Activated naive CD4-positive, alpha-beta T cell (primary cell): ENCODE measurements around the gene MIR17HG.
"Not testable (repeated sequence)": the region's sequence is repeated elsewhere in the genome, so short reads cannot be mapped to it uniquely, and the experiment has no call there.

Source experiments
- DNase-seq, 4 experiments: peaks; one replicate each; lab custom pipeline; 2025; lab: John Stamatoyannopoulos, UW

The MIR17HG gene

DNA sequence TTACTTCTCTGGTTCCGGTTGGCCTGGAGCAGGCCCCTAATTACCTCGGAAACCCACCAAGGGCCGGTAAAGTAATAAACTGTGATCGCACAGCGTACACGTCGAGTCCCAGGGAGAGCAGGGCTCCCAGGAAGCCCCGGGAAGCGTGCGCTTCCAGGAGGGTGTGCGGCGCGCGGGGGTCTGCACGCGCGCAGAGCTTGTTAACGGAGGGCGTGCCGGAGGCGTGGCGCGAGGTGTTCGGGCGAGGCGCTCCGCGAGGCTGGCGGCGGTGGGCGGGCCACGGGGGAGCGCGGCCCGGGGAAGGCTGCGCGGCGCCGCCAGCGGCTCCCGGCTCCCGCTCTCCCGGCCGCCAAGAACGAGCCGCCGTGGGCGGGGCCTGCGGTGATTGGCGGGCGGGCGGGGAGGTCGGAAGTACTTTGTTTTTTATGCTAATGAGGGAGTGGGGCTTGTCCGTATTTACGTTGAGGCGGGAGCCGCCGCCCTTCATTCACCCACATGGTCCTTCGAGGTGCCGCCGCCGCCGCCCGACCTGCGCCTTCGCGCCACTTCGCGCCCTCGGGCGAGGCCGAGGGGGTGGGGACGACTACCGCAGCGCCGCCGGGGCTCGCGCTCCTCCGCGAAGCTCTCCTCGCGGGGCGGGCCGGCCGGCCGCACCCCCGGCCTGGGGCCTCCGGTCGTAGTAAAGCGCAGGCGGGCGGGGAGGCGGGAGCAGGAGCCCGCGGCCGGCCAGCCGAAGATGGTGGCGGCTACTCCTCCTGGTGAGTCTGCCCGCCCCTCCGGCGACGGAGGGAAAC lies at the start of gene MIR17HG:
Gene MIR17HG, plus strand, starts transcription at position 486 of the 794 bp plus-strand sequence.
- DNase-seq = peak; percentile 69 to 78 (median 74)

DNA sequence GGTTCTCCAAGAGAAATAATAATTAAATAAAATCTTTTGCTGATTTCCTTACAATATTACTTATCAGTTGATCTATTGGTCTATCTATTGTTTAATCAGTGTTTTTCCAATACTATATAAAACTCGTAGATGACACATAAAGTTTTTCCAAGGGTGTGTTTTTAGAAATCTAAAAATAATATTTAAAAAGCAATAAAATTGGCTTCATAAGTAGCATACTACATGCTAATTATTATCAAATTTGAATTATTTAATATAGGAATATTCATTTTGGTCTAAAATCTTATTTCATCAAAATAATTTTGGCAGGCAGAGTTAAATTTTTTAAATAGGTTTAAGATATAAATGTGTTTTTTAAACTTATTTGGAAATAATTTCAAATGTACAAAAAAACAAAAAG lies 49.4 kb upstream of the MIR17HG start:
- DNase-seq = no peak

GRCh38 chr13:91302111-91302510 lies 45.4 kb upstream of the MIR17HG start:
- no peak for DNase-seq

GRCh38 chr13:91303031-91303430 lies 44.5 kb upstream of the MIR17HG start:
- no peak for DNase-seq

DNA sequence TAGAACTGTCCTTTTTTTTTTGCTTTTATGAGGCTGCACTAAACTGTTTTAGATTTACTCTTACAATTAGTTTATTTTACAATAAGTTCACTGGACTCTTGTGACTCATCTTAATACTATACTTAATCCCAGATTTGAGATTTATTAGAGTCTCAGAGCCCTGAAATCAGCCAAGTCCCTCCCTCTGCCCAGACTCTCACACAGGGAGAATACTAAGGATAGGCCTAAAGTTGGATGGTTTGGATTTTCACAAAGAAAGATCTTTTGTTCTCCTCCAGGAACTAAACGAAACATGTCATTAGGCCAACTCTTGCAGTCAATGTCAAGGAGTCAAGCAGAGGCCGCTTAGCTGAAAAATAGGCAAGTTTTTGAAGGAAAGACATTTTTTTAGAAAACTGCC lies 42.7 kb upstream of the MIR17HG start:
- DNase-seq = no peak

DNA sequence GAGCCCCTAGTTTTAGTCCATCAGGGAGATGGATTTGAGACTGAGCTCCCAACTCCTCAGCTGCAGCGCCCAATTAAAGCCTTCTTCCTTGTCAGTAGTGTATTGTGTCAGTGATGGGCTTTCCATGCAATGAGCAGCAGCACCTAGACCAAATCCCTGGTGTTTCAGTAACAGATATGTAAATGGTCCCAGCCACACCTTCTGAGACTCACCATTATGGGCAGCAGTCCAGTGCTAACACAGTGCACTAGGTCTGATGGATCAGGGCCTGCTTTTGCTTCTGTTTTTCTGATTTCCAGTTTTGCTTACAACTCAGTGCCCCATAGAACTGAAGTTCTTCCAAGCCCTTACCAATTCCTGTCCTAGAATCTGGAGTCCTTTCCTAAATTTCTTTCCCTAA lies 41.8 kb upstream of the MIR17HG start:
- DNase-seq = no peak

DNA sequence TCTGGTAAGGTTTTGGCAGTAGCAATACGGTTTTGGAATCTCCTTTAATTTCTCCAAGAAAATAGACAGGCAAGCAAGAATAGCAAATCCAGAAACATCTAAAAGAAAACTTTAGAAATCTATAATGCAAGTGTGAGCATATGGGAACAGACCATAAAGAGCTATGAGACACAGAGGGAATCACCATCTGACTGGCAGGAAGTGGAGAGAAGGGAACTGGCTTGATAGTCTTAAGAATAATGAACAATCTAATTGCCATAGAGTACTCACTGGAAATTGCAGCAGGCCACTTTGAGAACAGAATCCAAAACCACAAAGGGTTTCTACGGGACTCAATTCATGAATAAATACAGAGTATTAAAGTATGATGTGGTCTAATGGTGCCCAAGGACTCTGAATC lies 39.6 kb upstream of the MIR17HG start:
- DNase-seq = no peak

GRCh38 chr13:91308299-91308698 lies 39.2 kb upstream of the MIR17HG start:
- no peak for DNase-seq

DNA sequence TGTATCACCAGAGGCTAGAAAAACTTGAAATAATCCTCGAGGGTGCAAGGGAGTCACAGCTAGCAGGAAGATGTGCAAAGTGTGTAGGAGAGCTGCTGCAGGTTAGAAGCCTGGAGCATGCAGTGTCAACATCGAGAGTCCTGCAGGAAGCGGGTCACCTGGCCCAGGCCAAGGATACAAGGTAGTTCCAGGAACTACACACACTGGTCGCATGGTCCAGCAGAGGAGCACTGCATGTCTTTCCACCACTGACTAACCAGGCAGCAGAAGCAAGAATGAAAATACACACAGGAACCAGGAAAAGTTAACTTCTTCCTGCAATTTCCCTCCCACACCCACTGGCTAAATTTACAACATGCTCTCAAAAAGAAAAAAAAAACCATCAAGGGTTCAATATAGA lies 36.0 kb upstream of the MIR17HG start:
- DNase-seq = no peak

DNA sequence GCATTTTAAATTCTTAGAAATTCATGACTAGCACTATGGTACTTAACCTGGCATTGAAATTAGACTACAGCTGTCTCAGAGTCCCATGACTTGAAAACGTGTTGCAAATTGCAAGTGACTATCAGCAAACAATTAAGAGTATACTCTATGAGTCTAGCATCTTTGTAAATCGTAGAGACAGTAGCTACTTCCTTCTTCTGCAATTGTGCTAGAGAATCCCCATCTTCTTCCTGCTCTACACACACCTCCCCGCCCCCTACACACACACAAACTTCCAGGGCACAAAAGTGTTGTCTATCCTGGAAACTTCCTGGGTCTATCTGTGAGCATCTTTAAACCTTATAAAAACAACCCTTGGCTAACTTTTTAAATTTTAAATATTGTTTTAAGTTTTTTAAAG lies 35.2 kb upstream of the MIR17HG start:
- no peak for DNase-seq

DNA sequence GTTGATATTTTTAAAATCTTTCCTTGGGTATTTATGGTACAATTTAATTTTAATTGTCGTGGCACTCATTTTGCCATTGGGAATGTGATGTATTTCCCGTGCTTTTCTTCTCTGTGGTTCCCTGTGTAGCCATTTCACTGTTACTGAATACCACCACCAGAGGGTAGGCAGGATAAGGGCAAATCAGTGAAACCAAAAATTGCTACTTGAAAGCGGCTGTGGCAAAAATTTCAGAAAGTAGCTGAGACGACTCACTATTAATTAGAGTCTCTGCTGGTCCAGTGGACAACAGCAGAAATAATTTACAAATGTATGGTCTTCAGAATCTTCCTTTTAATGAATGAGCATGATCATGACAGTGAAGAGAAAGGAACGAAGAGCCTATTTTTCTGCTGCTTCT lies 34.4 kb upstream of the MIR17HG start:
- no peak for DNase-seq

DNA sequence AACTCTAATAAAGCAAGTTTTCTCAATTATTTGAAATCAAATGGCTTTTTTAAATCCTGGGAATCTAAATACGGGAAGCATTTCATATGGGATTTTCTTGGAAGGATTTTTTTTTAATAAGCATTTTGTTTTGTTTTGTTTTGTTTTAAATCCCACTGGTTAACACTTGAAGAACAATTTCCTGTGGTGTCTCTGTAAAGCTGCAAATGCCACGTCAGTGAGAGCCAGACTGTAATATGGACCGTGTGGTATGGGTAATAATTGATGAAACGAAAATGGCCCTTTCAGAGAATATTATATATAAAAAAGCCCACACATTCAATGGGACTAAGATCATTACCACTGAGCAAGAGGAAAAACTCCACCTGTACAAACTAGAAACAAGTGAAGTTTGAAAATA lies 33.9 kb upstream of the MIR17HG start:
- DNase-seq = no peak

DNA sequence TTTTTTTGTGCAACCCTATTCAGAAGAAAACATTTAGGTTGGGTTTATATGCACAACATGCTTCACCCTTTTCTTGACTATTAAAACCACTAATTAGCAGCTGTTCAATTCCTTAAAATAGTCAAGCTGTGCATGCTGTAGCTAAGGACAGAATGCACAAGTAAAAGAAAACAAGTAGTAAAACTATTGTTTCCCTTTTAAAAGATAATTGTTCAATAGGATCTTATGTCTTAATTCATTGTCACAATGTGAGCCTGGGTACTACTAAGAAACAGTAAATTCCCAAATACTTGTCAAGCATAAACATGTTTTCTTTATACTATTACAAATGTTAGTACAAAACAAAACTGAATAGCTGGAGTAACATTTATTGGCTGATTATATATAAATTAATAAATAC lies 32.6 kb upstream of the MIR17HG start:
- DNase-seq = no peak

GRCh38 chr13:91318886-91319285 lies 28.6 kb upstream of the MIR17HG start:
- no peak for DNase-seq

DNA sequence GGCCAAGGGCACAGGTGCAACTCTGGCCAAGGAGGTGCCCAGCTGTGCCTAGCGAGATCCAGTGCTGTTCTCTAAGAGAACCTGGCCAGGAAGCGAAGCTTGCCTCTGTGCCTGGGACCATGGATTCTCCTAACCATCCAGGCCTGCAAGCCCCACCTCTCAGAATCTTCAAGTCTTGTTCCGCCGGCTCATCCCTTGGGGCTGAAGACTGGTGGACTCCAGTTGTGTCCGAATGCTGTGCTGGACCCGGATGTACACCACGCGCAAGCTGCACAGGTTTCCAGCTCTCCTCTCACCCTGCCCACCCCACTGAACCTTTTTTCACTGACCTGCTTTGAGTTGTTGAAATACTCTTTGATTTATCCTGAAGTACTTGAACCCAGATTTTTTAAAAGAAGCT lies 27.5 kb upstream of the MIR17HG start:
- no peak for DNase-seq

DNA sequence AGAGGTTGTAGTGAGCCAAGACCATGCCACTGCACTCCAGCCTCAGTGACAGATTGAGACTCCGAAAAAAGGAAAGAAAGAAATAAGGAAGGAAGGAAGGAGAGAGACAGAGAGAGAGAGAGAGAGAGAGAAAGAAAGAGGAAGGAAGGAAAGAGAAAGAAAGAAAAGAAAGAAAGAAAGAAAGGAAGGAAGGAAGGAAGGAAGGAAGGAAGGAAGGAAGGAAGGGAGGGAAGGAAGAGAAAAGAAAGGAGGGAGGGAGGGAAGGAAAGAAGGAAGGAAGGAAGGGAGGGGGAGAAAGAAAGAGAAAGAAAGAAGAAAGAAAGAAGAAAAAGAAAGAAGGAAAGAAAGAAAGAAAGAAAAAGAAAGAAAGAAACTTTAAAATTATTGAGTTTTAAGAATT lies 26.5 kb upstream of the MIR17HG start:
- not testable (repeated sequence) for DNase-seq

DNA sequence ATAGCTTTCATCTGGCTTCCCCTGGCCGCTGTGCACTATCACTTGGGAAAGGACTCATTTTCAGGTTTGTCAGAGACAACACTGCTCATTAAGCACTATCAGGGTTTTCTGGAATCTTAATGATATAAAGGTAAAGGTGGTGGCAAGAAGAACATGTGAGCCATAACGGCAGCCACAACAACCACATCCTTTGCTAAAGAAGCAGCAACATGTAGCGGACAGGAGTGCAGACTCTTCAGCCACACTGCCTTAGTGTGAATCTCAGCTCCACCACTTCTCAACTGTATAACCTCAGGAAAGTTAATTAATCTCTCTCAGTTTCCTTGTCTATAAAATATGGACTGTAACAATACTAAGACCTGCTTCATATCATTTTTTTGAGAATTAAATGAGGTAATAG lies 24.1 kb upstream of the MIR17HG start:
- DNase-seq = no peak

DNA sequence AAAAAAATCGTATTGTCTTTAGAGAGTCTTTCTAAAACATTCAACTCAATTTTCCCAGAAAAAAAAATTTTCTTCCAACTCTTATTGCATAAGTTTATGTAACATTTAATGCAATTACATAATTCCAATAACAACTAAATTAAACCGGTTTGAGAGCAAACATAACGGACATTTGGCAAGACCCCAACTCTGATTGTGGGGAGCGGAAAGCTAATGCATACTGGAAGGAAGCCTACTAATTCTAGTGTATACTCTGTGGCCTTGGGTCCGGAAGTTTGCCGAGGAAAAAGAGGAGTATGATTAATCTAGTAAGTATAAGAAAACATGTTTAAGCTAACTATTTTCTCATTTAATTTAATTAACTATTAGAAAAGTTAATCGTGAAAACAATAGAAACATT lies 21.3 kb upstream of the MIR17HG start:
- DNase-seq = no peak

DNA sequence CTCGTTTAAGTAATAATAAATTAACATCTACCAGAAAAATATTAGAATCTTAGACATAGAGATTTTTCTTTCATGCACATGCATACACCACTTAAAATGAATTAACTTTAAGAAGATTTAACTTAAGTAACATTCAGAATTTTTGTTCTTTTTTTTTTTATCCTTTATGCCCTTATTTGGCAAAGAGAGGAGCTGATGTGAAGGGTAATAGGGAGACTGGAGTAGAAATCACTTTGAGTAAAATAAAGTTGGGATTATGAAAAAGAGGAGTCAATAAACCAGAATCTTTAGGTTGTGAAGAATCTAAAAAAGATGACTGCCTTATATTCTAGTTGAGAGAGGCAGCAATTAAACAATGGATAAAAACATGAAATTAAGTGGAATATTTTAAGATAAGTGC lies 18.8 kb upstream of the MIR17HG start:
- DNase-seq = no peak

GRCh38 chr13:91329733-91330132 lies 17.8 kb upstream of the MIR17HG start:
- no peak for DNase-seq

DNA sequence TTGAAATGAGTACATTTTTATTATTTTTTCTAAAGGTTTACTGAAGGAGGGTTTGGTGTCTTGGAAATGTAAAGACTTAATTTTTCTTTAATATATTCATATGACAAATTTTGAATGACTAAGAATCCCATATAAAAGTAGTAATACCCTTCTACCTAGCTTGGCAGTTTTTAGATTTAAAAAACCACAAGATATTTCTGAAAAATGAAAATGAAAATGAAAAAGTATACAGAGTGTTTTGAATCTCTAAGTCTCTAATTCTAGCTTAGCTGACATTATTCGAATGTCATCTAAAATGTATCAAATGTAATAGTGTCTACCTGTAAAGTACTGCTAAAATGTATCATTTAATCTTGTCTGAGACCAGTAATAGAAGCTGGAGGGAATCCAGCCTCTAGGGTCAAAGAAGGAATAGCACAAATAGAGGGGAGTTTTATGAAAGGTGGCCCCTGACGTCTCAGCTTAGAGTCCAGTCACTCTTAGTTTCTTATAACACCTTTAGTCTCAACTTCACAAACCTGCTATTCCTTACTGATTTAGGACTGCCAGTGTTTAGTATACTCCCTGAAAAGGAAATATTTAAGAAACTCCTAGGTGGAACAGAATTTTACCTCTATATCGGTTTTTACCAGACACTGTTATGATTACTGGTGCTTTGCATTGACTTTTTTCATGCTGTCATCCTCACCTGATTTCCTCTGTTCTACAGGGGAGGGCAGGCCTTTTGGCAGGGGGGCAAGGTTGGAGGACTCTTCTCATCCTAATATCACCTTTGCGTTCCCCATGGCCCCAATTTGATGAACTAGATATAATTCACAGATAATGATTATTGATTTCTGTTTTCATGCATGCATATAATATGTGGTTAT lies 16.2 kb upstream of the MIR17HG start:
- no peak for DNase-seq

- DNase-seq = no peak
Observed at GRCh38 chr13:91346062-91346461, 1.4 kb upstream of the MIR17HG start.

DNA sequence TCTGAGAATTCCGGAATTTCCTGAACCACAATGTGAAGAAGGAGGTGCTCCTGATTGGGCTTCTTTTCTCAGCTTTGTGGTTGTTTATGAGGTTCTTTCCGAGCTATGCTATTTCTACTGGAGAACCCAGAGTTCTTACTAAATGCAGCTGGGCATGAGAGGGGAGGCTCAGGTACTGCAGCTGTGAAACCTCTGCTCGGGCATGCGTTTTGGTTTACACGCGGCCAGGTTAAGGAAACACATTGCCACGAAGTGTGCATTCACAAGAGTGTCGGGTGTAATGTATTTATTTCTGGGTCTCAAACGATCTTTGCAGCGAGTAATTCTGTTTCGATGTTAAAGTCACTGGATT lies 661 bp upstream of the MIR17HG start:
- peak in 3 of 4 experiments; percentile 9 to 31 (median 18) for DNase-seq
